DOHH2 (cell line): ENCODE results near the gene RAB13.

ENCODE experiments used
- EZH2phosphoT487 ChIP-seq: fragments of 200-600 bp; sonication (generic); IDR thresholded peaks from 2 replicates; pipeline ENCODE4 v1.6.1; 2017; ENCODE audit warnings: borderline replicate concordance, mild to moderate bottlenecking, antibody characterized with exemption, low read length, moderate library complexity, mixed read lengths
- TF ChIP-seq, protein P1 (sequence below): fragments of 200-600 bp; sonication (generic); IDR thresholded peaks from one replicate; pipeline ENCODE4 v1.5.1; 2014; ENCODE audit warnings: antibody characterized with exemption, mild to moderate bottlenecking, low read depth, low read length; ENCODE audit not compliant: poor library complexity, severe bottlenecking

DNA sequence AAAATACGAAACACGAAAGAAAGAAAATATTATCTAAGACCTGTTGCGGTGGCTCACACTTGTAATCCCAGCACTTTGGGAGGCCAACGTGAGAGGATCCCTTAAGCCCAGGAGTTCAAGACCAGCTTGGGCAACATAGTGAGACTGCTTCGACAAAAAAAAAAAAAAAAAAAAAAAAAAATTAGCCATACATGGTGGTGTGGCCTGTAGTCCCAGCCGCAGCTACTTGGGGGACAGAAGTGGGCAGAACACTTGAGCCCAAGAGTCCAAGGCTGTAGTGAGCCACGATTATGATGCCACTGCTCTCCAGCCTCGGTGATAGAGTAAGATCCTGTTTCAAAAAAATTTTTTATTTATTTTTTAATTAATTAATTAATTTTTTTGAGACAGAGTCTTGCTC, 1.5 kb upstream of the RAB13 start:
- TF ChIP-seq, protein P1, sequence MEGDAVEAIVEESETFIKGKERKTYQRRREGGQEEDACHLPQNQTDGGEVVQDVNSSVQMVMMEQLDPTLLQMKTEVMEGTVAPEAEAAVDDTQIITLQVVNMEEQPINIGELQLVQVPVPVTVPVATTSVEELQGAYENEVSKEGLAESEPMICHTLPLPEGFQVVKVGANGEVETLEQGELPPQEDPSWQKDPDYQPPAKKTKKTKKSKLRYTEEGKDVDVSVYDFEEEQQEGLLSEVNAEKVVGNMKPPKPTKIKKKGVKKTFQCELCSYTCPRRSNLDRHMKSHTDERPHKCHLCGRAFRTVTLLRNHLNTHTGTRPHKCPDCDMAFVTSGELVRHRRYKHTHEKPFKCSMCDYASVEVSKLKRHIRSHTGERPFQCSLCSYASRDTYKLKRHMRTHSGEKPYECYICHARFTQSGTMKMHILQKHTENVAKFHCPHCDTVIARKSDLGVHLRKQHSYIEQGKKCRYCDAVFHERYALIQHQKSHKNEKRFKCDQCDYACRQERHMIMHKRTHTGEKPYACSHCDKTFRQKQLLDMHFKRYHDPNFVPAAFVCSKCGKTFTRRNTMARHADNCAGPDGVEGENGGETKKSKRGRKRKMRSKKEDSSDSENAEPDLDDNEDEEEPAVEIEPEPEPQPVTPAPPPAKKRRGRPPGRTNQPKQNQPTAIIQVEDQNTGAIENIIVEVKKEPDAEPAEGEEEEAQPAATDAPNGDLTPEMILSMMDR = no peak
- no peak for TF ChIP-seq EZH2phosphoT487
